Glomerular visceral epithelial cell (primary cell): ENCODE data around the gene SSR4.
"Not testable (repeated sequence)": the region's sequence is repeated elsewhere in the genome, so short reads cannot be mapped to it uniquely, and the experiment has no call there.

Experiments
- DNase-seq: peaks from one replicate; pipeline ENCODE4 v3.0.0-alpha.2; 2016; ENCODE audit errors: extremely low spot score

SSR4 gene

DNA sequence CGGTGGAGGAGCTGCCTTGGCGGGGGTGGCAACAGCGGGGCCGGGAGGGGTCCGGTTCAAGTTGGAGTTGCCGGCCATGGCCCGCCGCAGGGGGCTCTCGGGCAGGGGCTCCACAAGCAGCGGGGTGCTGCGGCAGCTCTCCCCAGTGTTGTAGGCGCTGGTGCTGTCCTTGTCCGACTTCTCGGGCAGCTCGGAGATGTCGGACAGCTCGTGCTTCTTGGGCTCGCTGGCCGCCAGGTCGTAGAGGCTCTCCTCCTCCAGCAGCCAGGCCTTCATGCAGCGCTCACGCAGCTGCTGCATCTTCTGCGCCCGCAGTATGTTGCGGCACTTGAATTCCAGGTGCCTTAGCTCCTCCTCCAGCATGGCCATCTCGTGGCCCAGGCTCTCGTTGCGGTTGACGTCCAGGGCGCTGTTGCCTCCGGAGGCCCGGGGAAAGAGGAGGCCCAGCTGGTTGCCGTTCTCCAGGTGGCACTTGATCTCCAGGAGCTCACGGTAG is 9.7 kb downstream of the SSR4 start:
- no peak for DNase-seq

DNA sequence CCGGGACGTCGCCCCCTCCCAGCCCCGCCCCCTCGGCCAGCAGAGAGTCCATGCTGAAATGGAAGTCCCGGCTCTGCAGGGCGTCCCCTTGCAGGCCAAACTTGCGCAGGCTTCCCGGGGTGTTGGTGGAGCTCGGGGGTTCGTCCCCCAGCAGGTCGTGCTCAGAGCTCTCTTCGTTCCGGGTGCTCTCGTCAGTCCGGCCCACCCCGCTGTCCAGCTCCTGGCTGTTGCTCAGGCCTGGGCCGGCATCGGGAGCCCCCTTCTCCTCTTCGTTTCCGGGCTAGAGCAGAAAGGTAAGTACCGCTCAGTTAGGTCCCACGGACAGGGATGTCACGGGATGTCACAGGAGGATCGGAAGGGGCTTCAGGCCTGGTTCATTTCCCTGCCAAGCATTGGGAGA is 10.2 kb downstream of the SSR4 start:
- DNase-seq = no peak

DNA sequence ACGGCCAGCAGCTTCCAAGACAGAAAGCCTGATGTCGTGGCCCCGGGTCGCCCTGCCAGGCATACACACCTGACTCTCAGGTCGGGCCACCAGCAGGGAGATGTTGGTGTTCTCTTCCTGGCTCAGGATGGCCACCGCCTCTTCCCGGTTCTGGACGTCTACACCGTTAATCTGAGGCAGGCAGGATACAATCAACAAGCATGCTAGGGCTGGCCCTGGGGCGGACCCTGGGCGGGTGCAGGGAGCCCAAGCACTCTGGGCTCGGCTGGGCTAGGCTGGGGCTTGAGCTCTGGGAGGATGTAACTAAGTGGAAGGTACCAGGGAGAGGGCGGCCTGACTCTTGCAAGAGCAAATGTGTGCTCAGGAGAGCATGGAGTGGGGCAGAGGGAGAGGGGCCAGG is 11.0 kb downstream of the SSR4 start:
- DNase-seq = no peak

- no peak for DNase-seq
Observed at GRCh38 chrX:153806999-153807575, 12.6 kb downstream of the SSR4 start.

- DNase-seq = no peak
Observed at GRCh38 chrX:153807976-153808375, 13.5 kb downstream of the SSR4 start.

GRCh38 chrX:153812220-153812619 is 17.8 kb downstream of the SSR4 start:
- no peak for DNase-seq

- DNase-seq = no peak
Observed at GRCh38 chrX:153813161-153813560, 18.7 kb downstream of the SSR4 start.

DNA sequence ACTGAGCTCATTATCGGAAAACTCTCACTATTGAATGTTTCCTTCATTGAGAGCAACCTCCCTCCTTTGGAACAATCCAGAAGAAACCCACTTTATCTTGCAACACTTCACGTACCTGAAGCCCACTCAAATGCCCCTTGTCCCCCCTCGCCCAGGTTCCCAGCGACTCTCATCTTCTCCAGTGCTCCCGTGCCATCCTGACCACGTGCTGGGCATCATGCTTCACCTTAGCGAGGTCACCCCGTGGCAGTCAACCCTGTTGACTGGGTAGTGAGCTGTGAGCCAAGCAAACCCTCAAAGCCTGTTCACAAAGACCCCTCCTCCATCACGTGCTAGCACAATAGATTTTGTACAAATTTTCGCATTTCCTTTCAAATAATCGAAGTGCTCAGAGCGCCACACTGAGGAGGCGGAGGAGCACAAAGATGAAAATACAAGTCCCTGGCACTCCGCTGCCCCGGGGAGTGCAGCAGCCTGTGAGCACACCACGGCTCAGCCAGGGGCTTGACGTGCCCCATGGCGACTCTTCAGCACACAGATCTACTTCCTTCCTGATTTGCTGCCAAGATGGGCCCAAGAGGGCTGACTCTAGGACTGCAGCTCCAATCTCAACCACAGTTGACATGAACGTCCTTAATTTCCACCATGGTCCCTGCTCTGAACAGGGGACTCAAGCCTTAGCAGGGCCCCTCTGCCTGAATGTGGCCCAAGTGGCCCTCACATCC is 20.3 kb downstream of the SSR4 start:
- no peak for DNase-seq

DNA sequence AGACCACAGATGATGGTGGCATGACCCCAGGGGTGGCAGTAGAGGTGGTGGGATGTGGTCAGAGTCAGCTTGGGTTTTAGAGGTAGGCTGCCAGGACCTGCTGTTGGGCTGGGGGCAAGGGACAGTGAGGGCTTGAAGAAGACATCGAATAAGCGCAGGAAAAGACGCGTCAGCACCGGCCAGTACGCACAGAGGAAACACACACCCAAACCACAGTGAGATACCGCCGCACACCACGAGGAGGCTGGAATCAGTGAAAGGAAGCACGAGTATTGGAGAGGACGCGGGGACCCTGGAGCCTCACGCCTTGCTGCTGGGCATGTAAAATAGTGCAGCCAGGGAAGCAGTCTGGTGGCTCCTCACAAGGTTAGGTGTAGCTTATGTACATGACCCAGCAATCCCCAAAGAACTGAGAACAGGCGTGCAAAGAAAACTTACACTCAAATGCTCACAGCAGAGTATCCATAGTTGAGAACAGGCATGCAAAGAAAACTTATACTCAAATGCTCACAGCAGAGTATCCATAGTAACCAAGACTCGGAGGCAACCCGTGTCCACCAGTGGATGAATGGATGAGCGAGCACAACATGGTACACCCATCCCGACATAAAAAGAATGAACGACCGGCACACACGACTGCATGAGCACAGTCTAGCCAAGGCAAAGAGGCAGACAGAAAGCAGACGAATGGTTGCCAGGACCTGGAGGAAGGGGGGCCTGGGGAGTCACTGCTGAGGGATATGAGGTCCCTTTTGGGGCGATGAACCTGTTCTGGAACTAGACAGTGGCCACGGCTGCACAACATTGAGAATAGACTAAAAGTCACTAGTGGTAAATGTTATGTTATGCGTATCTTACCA is 22.6 kb downstream of the SSR4 start:
- no peak for DNase-seq

DNA sequence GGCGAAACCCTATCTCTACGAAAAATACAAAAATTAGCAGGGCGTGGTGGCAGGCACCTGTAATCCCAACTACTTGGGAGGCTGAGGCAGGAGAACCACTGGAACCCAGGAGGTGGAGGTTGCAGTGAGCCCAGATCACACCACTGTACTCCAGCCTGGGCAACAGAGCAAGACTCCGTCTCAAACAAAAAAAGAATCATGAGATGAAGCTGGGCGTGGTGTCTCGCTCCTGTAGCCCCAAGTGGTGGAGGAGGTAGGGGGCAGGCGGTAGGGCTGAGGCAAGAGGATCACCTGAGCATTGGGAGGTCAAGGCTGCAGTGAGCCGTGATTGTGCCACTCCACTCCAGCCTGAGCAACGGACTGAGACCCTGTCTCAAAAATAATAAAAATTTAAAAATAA is 23.6 kb downstream of the SSR4 start:
- not testable (repeated sequence) for DNase-seq

GRCh38 chrX:153818571-153819383 is 24.3 kb downstream of the SSR4 start:
- no peak for DNase-seq

GRCh38 chrX:153819384-153820040 is 25.0 kb downstream of the SSR4 start:
- no peak for DNase-seq

DNA sequence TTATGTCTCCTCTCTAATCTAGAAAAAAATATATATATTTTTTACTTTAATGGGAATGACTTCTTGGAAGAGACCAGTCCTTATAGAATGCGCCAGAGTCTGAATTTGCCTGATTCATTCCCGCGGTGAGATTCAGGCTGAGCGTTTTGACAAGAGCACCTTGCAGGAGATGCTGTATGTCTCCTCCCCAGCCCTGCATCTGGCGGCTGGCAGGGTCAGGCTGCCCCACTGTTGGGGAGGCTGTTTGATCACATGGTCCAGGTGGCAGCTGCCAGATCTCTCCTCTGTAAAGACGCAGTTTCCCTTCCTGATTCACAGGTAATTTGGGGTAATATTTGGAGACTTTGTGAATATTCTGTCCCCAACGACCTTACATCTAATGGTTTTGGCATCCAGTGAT is 26.1 kb downstream of the SSR4 start:
- no peak for DNase-seq

DNA sequence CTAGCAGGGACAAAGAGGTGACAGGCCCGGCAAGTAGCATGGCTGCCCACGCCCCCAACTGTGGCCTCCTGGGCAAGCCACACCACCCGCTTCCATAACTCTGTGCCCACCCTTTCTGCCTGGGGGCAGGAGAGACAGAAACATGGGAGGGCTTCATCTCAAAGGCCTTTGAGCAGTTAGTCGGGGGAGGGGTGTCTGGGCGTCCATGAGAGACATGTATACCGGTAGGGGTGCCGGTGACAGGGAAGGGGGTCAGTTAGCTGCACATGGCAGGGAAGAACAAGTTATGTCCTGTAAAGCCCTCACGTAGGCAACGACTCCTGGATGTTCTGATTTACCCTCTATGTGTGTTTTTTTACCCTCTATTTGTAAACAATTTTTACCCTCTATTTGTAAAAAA is 26.6 kb downstream of the SSR4 start:
- no peak for DNase-seq

DNA sequence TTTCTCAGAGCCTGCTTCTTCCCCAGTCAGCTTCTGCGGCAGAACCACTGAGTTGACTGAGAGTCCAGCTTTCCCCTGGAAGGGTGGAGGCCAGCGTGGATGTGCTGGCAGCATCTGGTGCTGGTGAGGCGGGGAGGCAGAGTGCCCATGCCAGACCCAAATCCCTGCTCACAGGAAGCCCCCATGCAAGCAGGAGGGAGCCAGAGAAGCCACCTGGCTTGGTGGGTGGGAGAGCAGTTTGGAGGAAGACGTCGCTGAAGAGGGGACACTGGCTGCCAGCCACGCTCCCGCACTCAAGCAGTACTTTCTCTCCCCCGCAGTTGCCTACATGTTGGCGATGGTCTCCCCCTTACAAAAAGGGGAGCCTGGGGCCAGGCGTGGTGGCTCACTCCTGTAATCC is 29.9 kb downstream of the SSR4 start:
- DNase-seq = no peak

DNA sequence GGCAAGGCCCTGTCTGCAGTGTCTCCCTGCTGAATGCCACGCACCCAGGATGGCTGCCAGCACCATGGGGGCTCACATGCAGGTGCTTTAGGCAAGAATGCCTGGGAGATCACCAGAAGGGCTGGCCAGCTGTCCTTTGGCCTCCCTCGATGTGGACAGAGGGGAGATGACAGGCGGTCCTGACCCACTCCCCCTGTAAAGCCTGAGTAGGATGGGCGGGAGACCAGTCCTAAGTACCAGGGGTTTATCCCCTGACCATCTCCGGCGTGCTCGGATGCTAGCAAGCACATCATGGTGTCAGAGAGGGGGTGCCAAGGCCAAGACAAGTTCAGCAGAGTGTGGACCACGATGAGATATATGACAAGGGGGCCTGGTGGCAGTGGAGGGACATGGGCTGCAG is 30.6 kb downstream of the SSR4 start:
- no peak for DNase-seq

GRCh38 chrX:153827016-153827415 is 32.5 kb downstream of the SSR4 start:
- DNase-seq = no peak

DNA sequence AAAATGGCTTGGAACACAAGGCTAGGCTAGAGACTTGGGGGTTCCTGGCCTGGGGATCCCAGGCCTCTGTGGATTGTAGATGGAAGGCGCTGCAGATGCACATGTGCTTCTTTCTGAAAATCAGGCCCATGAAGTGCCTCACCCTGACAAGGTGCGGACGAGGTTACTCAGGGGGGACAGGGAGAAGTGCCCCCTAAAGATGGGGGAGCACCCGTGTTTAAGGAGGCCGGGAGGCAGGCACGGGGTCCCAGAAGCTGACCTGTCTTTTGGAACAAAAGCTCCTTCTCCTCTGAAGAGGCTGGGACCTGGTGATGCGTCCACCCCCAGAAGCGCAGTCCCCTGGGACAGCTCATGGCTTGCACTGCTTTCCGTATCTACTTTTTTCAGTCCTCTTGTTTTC is 33.4 kb downstream of the SSR4 start:
- DNase-seq = no peak

DNA sequence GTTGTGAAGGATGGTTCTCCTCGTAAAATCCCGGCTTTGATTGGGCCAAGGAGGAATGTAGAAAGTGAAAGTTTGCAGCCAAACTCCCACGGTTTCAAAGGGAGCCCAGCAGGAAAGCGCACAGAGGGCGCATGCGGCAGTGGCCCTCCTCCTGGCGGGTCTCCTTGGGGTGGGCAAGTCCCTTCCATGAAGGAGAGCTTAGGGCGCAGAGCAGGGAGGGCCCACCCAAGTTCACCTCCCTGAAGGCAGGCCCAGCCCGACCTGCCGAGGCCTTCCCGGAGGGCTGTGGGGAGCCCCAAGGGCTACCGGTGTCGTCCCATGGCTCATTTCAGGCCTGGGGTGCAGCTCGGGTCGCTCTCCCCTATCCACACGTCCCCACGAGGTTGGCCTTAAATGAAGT is 33.8 kb downstream of the SSR4 start:
- no peak for DNase-seq

DNA sequence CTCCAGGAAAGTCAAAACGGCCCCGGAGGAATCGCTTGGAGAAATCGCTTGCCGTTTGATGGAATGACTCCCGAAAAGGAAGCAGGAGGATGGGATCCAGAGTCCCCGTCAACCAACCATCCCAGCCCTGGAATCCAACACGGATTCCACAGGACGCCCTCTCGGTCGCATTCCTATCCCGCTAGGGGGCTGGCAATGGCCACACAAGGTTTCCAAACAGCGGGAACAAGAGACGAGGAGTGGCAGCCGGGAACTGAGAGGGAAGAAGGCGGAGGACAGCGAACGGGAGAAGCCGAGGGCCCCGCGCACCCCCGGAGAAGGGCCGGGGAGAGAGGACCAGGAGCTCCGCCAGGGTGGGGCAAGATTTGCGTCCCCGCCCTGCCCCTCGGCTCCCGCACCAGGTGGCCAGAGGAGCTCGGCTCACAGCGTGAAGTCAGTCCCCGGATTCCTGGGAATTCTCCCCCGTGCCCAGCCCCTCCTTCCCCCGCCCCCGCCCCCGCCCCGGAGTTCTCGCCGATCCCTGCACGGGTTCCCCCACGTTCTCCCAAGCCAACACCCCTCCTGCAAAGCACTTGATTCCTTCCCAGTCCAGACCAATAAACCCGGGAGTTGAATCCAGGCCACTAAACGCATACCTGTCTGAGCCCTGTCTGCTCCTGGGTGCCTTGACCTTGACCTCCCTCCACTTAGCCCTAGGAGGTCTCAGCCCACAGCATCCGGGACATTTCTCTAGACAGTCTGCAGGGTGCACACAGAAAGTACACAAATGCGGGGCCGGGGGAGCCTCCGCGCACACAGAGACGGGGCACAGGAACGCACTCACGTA is 34.5 kb downstream of the SSR4 start:
- DNase-seq = peak; percentile 2

GRCh38 chrX:153829549-153829798 is 35.0 kb downstream of the SSR4 start:
- no peak for DNase-seq
